Neural progenitor cell (in vitro differentiated cells): ENCODE results near the gene ATG16L2. TPM values are rescaled to one million over a fixed set of nuclear protein-coding genes. Genes with fewer than 3 reads are reported as not detected.
"Not testable (repeated sequence)": the region's sequence is repeated elsewhere in the genome, so short reads cannot be mapped to it uniquely, and the experiment has no call there.

Experiments
- DNase-seq: peaks from one replicate; pipeline ENCODE4 v3.0.0-alpha.2; 2016; ENCODE audit warnings: low spot score
- H2AFZ ChIP-seq: fragments of 200-600 bp; sonication (generic); replicated peaks from 2 replicates; pipeline ENCODE4 v1.6.1; 2016; ENCODE audit warnings: antibody characterized with exemption
- H3F3A ChIP-seq: fragments of 200-600 bp; sonication (generic); 2 replicates; pipeline ENCODE4 v1.6.1; 2016; ENCODE audit warnings: antibody characterized with exemption, low read depth
- H3K27ac ChIP-seq: fragments of 200-600 bp; sonication (generic); 2 replicates; pipeline ENCODE4 v1.5.1; 2016; ENCODE audit warnings: mild to moderate bottlenecking
- H3K27me3 ChIP-seq: fragments of 200-600 bp; sonication (generic); 2 replicates; pipeline ENCODE4 v1.6.1; 2016; ENCODE audit warnings: mild to moderate bottlenecking, moderate library complexity
- H3K36me3 ChIP-seq: fragments of 200-600 bp; sonication (generic); 2 replicates; pipeline ENCODE4 v1.5.1; 2016
- H3K4me1 ChIP-seq: fragments of 200-600 bp; sonication (generic); 2 replicates; pipeline ENCODE4 v1.6.1; 2016; ENCODE audit warnings: mixed run types
- H3K4me2 ChIP-seq: fragments of 200-600 bp; sonication (generic); 2 replicates; pipeline ENCODE4 v1.6.1; 2016
- H3K4me3 ChIP-seq: fragments of 200-600 bp; sonication (generic); 2 replicates; pipeline ENCODE4 v1.5.1; 2016
- H3K79me2 ChIP-seq: fragments of 200-600 bp; sonication (generic); 2 replicates; pipeline ENCODE4 v1.6.1; 2016; ENCODE audit warnings: low read depth
- H3K9ac ChIP-seq: fragments of 200-600 bp; sonication (generic); 2 replicates; pipeline ENCODE4 v1.6.1; 2016
- H3K9me3 ChIP-seq: fragments of 200-600 bp; sonication (generic); 2 replicates; pipeline ENCODE4 v1.5.1; 2016; ENCODE audit warnings: low read depth
- H4K20me1 ChIP-seq: fragments of 200-600 bp; sonication (generic); 2 replicates; pipeline ENCODE4 v1.6.1; 2016; ENCODE audit warnings: low read depth
- H3K27ac Mint-ChIP-seq: 3 replicates; pipeline ENCODE4 v1.8.0; 2021; ENCODE audit warnings: mixed read lengths
- H3K27me3 Mint-ChIP-seq: 2 replicates; pipeline ENCODE4 v1.8.0; 2022; ENCODE audit warnings: low read depth, mild to moderate bottlenecking, inconsistent platforms, moderate library complexity, mixed read lengths; ENCODE audit not compliant: insufficient read depth
- H3K36me3 Mint-ChIP-seq: 3 replicates; pipeline ENCODE4 v1.8.0; 2021; ENCODE audit warnings: mixed read lengths
- H3K4me1 Mint-ChIP-seq: 3 replicates; pipeline ENCODE4 v1.8.0; 2021; ENCODE audit warnings: mixed read lengths
- H3K4me3 Mint-ChIP-seq: 3 replicates; pipeline ENCODE4 v1.8.0; 2021; ENCODE audit warnings: mild to moderate bottlenecking, moderate library complexity, mixed read lengths
- H3K9me3 Mint-ChIP-seq: 3 replicates; pipeline ENCODE4 v1.8.0; 2020; ENCODE audit warnings: mixed read lengths
- EZH2 ChIP-seq: fragments of 200-600 bp; sonication (generic); IDR thresholded peaks from 2 replicates; pipeline ENCODE4 v1.6.1; 2017; ENCODE audit warnings: antibody characterized with exemption, mild to moderate bottlenecking, moderate library complexity
- EZH2phosphoT487 ChIP-seq: fragments of 200-600 bp; sonication (generic); IDR thresholded peaks from 2 replicates; pipeline ENCODE4 v1.6.1; 2017; ENCODE audit warnings: antibody characterized with exemption
- total RNA-seq: library from RNA; depleted of rRNA; stranded (reverse); fragments of >200 nt; gene quantifications from 2 replicates; pipeline ENCODE4 v1.2.3, GENCODE V29; 2015; ENCODE audit warnings: low replicate concordance
- TF ChIP-seq, protein P1 (sequence below): fragments of 200-600 bp; sonication (generic); IDR thresholded peaks from 2 replicates; pipeline ENCODE4 v1.5.1; 2017; ENCODE audit warnings: antibody characterized with exemption, mild to moderate bottlenecking

ATG16L2 gene
- total RNA-seq, 1 donor from 2014 or later: 20.5 TPM

DNA sequence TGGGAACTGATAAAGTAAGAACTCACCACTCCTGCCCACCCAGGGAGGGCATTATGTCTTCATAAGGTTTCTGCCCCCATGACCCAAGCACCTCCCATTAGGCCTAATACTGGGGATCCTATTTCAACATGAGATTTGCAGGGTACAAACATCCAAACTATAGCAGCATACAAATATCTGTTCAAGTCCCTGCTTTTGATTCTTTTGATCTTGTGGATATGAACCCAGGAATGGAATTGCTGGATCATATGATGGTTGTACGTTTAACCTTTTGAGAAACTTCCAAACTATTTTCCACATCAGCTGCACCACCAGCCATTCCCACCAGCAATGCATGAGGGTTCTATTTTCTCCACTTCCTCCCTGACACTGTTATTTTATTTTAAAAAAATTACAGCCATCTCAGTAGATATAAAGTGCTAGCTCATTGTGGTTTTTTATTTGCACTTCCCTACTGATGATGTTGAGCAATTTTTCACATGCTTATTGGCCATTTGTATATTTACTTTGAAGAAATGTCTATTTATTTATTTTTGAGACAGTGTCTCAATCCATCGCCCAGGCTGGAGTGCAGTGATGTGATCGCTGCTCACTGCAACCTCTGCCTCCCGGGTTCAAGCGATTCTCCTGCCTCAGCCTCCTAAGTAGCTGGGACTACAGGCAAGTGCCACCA lies 7.1 kb upstream of the ATG16L2 start:
- Histone ChIP-seq H3K4me2 (no peak overlapping the region), H3K79me2 (peaks cover 4% of the 10 kb centered on the region), H3K9me3 (no peaks in the 10 kb centered on the region), H3K9ac (no peak overlapping the region), H3K27me3 (no peaks in the 10 kb centered on the region), H3F3A (peaks cover 7% of the 10 kb centered on the region), H3K27ac (no peak overlapping the region), H3K4me1 (no peaks in the 10 kb centered on the region), H3K36me3 (no peaks in the 10 kb centered on the region), H3K4me3 (no peak overlapping the region), H2AFZ (no peak overlapping the region), H4K20me1 (no peaks in the 10 kb centered on the region)
- Mint-ChIP-seq H3K4me1 (peaks cover 11% of the 10 kb centered on the region), H3K27me3 (peaks cover 5% of the 10 kb centered on the region), H3K36me3 (peaks cover 12% of the 10 kb centered on the region), H3K9me3 (no peaks in the 10 kb centered on the region), H3K4me3 (no peak overlapping the region), H3K27ac (no peak overlapping the region)
- TF ChIP-seq, protein P1, sequence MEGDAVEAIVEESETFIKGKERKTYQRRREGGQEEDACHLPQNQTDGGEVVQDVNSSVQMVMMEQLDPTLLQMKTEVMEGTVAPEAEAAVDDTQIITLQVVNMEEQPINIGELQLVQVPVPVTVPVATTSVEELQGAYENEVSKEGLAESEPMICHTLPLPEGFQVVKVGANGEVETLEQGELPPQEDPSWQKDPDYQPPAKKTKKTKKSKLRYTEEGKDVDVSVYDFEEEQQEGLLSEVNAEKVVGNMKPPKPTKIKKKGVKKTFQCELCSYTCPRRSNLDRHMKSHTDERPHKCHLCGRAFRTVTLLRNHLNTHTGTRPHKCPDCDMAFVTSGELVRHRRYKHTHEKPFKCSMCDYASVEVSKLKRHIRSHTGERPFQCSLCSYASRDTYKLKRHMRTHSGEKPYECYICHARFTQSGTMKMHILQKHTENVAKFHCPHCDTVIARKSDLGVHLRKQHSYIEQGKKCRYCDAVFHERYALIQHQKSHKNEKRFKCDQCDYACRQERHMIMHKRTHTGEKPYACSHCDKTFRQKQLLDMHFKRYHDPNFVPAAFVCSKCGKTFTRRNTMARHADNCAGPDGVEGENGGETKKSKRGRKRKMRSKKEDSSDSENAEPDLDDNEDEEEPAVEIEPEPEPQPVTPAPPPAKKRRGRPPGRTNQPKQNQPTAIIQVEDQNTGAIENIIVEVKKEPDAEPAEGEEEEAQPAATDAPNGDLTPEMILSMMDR: no peak
- TF ChIP-seq EZH2 (no peak), EZH2phosphoT487 (no peak)
- peak; percentile 0 for DNase-seq

DNA sequence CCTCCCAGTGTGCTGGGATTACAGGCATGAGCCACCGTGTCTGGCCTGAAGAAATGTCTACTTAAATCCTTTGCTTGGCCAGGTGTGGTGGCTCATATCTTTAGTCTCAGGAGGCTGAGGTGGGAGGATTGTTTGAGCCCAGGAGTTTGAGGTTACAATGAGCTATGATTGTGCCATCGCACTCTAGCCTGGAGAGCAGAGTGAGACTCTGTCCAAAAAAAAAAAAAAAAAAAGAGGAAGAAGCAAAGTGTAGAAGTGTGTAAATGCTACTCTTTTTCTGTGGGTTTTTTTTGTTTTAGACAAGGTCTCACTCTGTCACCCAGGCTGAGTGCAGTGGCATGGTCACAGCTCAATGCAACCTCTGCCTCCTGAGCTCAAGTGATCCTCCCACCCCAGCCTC lies 6.4 kb upstream of the ATG16L2 start:
- Mint-ChIP-seq H3K4me3 (no peak overlapping the region), H3K27me3 (peaks cover 5% of the 10 kb centered on the region), H3K9me3 (no peaks in the 10 kb centered on the region), H3K4me1 (peaks cover 15% of the 10 kb centered on the region), H3K36me3 (peaks cover 8% of the 10 kb centered on the region), H3K27ac (no peak overlapping the region)
- Histone ChIP-seq H3K9me3 (no peaks in the 10 kb centered on the region), H4K20me1 (no peaks in the 10 kb centered on the region), H3F3A (peaks cover 7% of the 10 kb centered on the region), H3K27me3 (no peaks in the 10 kb centered on the region), H3K79me2 (peaks cover 4% of the 10 kb centered on the region), H3K36me3 (no peaks in the 10 kb centered on the region), H2AFZ (no peak overlapping the region), H3K9ac (no peak overlapping the region), H3K4me2 (no peak overlapping the region), H3K4me3 (no peak overlapping the region), H3K4me1 (peaks cover 3% of the 10 kb centered on the region), H3K27ac (no peak overlapping the region)
- peak; percentile 0 for DNase-seq
- TF ChIP-seq EZH2phosphoT487 (no peak), EZH2 (no peak)
- TF ChIP-seq, protein P1: no peak

DNA sequence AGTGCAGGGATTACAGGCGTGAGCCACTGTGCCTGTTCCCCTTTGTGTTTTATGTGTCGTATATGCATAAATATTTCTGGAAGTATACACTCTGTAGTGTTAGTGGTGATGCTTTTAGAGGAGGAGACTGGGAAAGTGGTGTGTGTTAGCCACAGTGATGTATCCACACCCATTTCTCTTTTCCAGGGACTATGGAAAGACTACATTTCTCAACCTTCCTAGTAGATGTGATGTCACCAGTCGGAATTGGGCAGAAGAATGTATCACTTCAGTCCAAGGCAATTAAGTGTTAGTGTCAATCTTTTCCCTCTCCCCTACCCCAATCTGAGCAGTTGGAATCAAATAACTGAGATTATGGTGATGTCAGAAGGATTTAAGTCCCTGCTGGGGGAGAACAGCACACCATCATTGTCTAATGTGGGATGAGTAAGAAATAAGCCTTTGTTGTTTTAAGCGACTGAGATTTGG lies 5.8 kb upstream of the ATG16L2 start:
- Histone ChIP-seq H3K79me2 (peaks cover 4% of the 10 kb centered on the region), H3K27ac (no peak overlapping the region), H3K4me1 (peaks cover 4% of the 10 kb centered on the region), H4K20me1 (no peaks in the 10 kb centered on the region), H3K4me2 (no peak overlapping the region), H2AFZ (no peak overlapping the region), H3K9me3 (no peaks in the 10 kb centered on the region), H3K36me3 (no peaks in the 10 kb centered on the region), H3K9ac (no peak overlapping the region), H3K4me3 (no peak overlapping the region), H3K27me3 (no peaks in the 10 kb centered on the region), H3F3A (peaks cover 7% of the 10 kb centered on the region)
- peaks cover 21% of the 10 kb centered on the region for H3K4me1 Mint-ChIP-seq
- TF ChIP-seq EZH2 (no peak), EZH2phosphoT487 (no peak)
- TF ChIP-seq, protein P1: no peak
- peak; percentile 0 for DNase-seq
- no peaks in the 10 kb centered on the region for H3K9me3 Mint-ChIP-seq
- peaks cover 8% of the 10 kb centered on the region for H3K36me3 Mint-ChIP-seq
- H3K4me3 Mint-ChIP-seq: no peak overlapping the region
- H3K27me3 Mint-ChIP-seq: peaks cover 5% of the 10 kb centered on the region
- no peak overlapping the region for H3K27ac Mint-ChIP-seq

DNA sequence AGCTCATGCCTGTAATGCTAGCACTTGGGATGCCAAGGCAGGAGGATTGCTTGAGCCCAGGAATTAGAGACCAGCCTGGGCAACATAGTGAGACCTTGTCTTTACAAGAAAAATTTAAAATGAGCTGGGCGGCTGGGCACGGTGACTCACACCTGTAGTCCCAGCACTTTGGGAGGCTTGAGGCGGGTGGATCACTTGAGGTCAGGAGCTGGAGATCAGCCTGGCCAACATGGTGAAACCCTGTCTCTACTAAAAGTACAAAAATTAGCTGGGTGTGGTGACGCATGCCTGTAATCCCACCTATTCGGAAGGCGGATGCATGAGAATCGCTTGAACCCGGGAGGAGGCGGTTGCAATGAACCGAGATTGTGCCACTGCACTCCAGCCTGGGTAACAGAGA lies 2.5 kb upstream of the ATG16L2 start:
- H3K27ac Mint-ChIP-seq, H3K36me3 ChIP-seq, H3K9ac ChIP-seq, H3K79me2 ChIP-seq, H3K36me3 Mint-ChIP-seq, H3K27me3 Mint-ChIP-seq, H4K20me1 ChIP-seq, H3K27ac ChIP-seq, H2AFZ ChIP-seq, DNase-seq, H3K27me3 ChIP-seq, H3K4me3 ChIP-seq, H3K4me2 ChIP-seq, H3K9me3 ChIP-seq, H3K9me3 Mint-ChIP-seq: not testable (repeated sequence)
- Mint-ChIP-seq H3K4me1 (peaks cover 31% of the 10 kb centered on the region), H3K4me3 (peak overlapping the region; percentile 44)
- Histone ChIP-seq H3F3A (peaks cover 23% of the 10 kb centered on the region), H3K4me1 (peaks cover 15% of the 10 kb centered on the region)
